ENCODE data around the gene CNRIP1.

The CNRIP1 gene

GRCh38 chr2:68292108-68292710, 27.5 kb downstream of the CNRIP1 start:
- Mint-ChIP-seq H3K36me3 (ENCODE audit: low read depth) (no peaks in the 10 kb centered on the region), H3K9me3 (no peaks in the 10 kb centered on the region), H3K4me3 (no peak overlapping the region), H3K27me3 (ENCODE audit: low read depth) (no peaks in the 10 kb centered on the region), H3K27ac (no peak overlapping the region), H3K4me1 (peaks cover 27% of the 10 kb centered on the region)
- TF ChIP-seq, protein P1, sequence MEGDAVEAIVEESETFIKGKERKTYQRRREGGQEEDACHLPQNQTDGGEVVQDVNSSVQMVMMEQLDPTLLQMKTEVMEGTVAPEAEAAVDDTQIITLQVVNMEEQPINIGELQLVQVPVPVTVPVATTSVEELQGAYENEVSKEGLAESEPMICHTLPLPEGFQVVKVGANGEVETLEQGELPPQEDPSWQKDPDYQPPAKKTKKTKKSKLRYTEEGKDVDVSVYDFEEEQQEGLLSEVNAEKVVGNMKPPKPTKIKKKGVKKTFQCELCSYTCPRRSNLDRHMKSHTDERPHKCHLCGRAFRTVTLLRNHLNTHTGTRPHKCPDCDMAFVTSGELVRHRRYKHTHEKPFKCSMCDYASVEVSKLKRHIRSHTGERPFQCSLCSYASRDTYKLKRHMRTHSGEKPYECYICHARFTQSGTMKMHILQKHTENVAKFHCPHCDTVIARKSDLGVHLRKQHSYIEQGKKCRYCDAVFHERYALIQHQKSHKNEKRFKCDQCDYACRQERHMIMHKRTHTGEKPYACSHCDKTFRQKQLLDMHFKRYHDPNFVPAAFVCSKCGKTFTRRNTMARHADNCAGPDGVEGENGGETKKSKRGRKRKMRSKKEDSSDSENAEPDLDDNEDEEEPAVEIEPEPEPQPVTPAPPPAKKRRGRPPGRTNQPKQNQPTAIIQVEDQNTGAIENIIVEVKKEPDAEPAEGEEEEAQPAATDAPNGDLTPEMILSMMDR (IDR thresholded peaks at IDR 0.05; ENCODE audit: unreplicated experiment in 3 of 3): peak; percentile 76 to 80 (median 80)

DNA sequence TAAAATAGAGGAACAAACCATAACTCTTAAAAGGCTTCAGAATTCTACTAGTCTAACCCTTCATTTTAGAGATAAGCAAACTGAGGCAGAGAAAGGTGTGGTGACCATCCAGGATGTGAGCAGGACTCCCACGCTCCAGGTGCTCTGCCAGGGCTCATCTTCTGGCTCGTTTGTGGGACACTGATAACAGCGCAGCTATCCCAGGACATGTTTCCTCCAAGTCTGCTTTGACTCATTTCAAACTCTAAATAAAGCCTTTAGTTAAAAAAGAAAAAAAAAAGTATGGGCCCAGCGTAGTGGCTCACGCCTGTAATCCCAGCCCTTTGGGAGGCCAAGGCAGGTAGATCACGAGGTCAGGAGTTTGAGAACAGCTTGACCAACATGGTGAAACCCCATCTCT, 28.4 kb downstream of the CNRIP1 start:
- TF ChIP-seq, protein P1 (IDR thresholded peaks at IDR 0.05; ENCODE audit: unreplicated experiment in 3 of 3): no peak
- Mint-ChIP-seq H3K4me1 (peaks cover 33% of the 10 kb centered on the region), H3K4me3 (no peak overlapping the region), H3K36me3 (ENCODE audit: low read depth) (no peaks in the 10 kb centered on the region), H3K27me3 (ENCODE audit: low read depth) (no peaks in the 10 kb centered on the region), H3K9me3 (no peaks in the 10 kb centered on the region), H3K27ac (peak overlapping the region in 2 of 3 experiments; percentile 69)

GRCh38 chr2:68290901-68291300, 28.8 kb downstream of the CNRIP1 start:
- peaks cover 35% of the 10 kb centered on the region for H3K4me1 Mint-ChIP-seq
- peak overlapping the region; percentile 10 to 69 (median 69) for H3K27ac Mint-ChIP-seq
- TF ChIP-seq, protein P1 (IDR thresholded peaks at IDR 0.05; ENCODE audit: unreplicated experiment in 3 of 3): no peak
- H3K27me3 Mint-ChIP-seq (ENCODE audit: low read depth): no peaks in the 10 kb centered on the region
- H3K9me3 Mint-ChIP-seq: no peaks in the 10 kb centered on the region
- H3K36me3 Mint-ChIP-seq (ENCODE audit: low read depth): no peaks in the 10 kb centered on the region
- no peak overlapping the region for H3K4me3 Mint-ChIP-seq

DNA sequence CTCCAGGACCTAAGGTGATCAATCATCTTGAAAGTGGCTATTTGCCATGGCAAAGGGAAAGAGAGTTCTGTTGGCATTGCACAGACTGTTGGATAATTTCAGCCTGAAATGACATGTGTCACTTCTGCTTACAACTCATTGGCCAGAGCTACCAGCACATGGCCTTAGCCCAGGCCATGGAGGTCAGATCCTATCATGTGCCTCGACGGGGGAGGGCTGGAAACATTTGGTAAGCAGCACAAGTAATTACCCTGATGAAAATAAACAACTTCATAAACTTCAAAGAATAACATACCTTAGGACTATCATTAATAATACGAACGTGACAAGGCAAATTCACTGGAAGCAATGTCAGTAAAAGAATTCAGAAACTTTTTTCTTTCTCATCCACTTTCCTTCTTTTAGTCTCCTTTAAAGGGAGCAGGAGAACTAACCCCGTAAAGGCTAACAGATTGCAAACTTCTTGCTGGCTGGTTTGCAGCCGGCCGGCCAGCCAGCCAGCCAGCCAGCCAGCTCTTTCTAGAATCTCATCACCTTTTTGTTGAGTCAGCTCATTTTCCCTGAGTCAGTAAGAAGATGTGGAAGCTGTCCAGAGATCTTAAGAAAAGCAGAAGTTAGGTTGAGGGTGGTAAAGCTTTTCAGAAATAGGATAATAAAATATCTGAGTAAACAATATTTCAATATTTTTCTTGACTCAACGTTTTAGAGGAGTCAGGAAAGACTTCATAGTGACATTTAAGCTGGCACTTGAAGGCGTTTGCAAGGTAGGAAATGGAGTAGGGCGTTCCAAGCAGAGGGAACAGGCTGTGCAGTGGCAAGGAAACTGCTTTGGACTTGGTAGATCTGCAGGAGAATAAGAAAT, 31.9 kb downstream of the CNRIP1 start:
- no peaks in the 10 kb centered on the region for H3K27me3 Mint-ChIP-seq (ENCODE audit: low read depth)
- TF ChIP-seq, protein P1 (IDR thresholded peaks at IDR 0.05; ENCODE audit: unreplicated experiment in 3 of 3): no peak
- peak overlapping the region in 1 of 3 experiments; percentile 4 for H3K4me3 Mint-ChIP-seq
- peak overlapping the region; percentile 83 to 90 (median 88) for H3K27ac Mint-ChIP-seq
- H3K4me1 Mint-ChIP-seq: peaks cover 64% of the 10 kb centered on the region
- H3K36me3 Mint-ChIP-seq (ENCODE audit: low read depth): no peaks in the 10 kb centered on the region
- H3K9me3 Mint-ChIP-seq: no peaks in the 10 kb centered on the region

- peaks cover 61% of the 10 kb centered on the region for H3K4me1 Mint-ChIP-seq
- no peaks in the 10 kb centered on the region for H3K27me3 Mint-ChIP-seq (ENCODE audit: low read depth)
- no peak overlapping the region for H3K4me3 Mint-ChIP-seq
- no peaks in the 10 kb centered on the region for H3K9me3 Mint-ChIP-seq
- H3K36me3 Mint-ChIP-seq (ENCODE audit: low read depth): no peaks in the 10 kb centered on the region
- H3K27ac Mint-ChIP-seq: peak overlapping the region in 2 of 3 experiments; percentile 28 to 31
- TF ChIP-seq, protein P1 (IDR thresholded peaks at IDR 0.05; ENCODE audit: unreplicated experiment in 3 of 3): no peak
Observed at GRCh38 chr2:68284896-68285295, 34.9 kb downstream of the CNRIP1 start.

Data from nephron (organoid).